GM19397 (cell line): ENCODE results near the gene MYO18B.
"Not testable (repeated sequence)": the region's sequence is repeated elsewhere in the genome, so short reads cannot be mapped to it uniquely, and the experiment has no call there.

ENCODE experiments used
- ATAC-seq: cut with Tn5 transposase; IDR thresholded peaks from one replicate; pipeline ENCODE4 v1.9.1; 2021; ENCODE audit warnings: mild to moderate bottlenecking, moderate library complexity; ENCODE audit not compliant: unreplicated experiment

MYO18B gene

DNA sequence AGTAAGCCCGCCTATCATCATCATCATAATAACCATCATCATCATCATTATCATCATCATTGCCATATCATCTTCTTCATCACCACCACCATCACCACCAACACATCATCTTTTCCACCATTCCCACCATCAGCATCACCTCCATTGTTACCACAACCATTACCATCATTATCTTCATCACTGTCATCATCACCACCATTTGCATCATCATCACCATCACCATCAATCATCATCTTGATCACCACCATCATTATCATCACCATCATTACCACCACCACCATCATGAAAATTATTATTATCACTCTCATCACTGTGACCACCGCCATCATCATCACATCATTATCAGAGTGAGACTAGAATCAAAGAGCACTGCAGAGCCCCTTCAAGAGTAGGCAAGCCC, 227.9 kb downstream of the MYO18B start:
- no peak for ATAC-seq

DNA sequence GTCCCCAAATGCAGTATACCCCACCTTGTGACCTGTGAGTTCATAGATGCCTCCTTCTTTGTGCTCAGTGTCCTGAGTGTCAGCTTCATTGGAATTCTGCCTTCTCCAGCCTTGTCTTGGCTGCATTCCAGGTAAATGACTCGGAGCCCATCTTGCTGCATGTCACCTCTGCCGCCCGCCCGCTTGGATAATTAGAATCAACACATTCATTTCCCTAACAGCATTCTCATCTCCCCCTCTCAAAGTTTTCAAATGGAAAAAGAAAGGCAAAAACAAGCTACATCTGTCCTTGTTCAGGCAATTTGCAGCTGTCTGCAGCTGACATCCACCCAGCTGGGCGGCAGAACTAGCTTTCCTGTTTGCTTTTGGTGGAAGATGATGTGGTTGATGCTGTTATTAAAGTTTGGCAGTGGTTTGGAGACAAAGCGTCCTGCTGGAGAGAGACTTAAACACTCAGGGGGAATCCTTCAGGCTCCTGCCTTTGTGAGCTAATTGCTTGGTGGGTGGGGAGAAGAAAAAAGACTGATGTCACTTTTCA, 228.5 kb downstream of the MYO18B start:
- no peak for ATAC-seq

DNA sequence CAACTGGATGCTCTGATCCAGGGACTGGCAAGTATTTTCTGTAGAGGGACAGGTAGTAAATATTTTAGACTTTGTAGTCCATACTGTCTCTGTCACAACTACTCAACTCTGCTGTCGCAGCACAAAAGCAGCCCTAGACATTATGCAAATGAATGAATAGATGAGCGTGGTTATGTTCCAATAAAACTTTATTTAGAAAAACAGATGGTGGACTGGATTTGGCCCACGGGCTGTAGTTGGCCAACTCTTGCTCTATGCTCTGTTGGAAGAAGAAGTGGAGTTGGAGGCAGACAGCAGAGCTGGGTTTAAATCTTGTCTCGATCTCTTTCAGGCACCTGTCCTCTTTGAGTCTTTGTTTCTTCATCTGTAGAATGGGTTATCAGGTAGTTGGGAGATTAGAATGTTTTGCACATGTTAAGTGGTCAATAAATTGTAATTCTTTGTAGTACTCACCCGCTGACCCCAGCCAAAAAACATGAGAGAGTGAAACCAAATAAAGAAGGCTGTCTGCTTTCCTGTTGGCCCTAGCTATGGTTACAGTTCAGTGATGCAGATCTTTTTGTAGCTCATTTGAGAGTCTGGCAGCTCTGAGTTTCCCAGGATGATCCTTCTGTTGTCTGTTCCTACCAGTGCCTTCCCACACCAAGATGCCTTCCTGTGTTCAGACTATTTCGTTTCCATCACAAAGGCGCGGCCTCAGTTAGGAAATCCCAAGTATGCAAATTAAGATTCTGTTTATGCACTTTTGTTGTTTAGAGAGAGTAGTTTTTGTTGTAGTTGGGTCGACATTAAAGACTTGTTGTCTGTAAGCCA, 229.2 kb downstream of the MYO18B start:
- no peak for ATAC-seq

DNA sequence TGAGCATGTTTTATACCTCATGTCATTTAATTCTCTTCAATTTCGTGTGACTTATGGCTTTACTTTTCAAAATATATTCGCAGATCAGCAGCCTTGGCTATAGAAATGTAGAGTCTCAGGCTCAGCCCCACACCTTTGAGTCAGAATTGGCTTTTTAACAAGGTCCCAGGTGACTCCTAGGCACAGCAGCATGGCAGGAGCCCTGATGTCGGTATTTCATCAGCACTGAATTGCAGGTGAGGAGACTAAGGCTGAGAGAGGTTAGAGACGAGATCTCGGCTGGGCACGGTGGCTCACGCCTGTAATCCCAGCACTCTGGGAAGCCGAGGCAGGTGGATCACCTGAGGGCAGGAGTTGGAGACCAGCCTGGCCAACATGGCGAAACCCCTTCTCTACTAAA, 230.4 kb downstream of the MYO18B start:
- ATAC-seq: no peak

DNA sequence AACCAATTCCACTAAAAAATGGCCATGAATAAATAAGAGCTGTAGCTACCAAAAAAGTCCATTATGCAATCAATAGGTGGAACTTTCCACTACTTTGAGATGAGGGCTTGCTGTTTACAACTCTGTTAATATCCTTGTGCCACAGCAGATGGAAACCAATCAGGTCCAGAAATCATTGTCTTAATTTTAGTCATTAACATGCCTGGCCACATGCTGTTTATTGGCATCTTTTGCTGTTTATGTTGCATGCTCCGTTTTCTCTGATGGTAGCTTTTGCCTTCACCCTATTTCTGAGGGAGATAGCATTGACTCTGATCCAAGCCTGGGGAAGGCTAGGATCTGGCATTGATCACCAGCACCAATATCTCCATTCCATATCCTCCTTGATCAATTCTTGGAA, 234.4 kb downstream of the MYO18B start:
- ATAC-seq: no peak

DNA sequence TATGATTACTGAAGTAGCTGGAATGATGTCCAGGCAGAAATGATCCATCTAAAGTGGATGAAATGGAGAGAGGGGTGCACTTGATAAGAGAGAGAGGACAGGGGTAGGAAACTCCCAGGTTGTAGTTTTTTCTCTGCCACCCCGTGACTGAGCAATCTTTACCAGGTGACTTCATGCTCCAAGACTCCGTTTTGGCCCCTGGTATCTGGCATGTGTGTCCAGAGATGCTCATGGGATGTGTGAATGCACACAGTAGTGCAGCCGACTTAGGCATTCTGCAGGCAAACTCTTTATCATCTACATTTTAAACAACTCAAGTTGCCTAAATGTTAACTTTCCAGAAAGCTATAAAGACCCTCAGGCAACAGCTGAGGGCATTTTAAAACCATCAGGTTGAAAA, 238.0 kb downstream of the MYO18B start:
- ATAC-seq: no peak

DNA sequence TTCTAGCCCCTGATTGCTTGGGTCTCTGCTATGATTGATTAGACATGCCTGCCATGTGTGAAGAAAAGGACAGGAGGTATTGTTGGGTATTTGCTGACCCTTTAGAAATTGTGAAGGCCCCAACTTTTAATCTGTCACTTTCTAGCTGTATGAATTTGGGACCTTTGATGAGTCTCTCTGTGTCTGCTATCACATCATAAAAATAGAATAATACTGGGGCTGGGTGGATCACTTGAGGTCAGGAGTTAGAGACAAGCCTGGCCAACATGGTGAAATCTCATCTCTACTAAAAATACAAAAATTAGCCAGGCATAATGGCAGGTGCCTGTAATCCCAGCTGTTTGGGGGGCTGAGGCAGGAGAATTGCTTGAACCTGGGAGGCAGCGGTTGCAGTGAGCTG, 242.9 kb downstream of the MYO18B start:
- ATAC-seq: not testable (repeated sequence)

DNA sequence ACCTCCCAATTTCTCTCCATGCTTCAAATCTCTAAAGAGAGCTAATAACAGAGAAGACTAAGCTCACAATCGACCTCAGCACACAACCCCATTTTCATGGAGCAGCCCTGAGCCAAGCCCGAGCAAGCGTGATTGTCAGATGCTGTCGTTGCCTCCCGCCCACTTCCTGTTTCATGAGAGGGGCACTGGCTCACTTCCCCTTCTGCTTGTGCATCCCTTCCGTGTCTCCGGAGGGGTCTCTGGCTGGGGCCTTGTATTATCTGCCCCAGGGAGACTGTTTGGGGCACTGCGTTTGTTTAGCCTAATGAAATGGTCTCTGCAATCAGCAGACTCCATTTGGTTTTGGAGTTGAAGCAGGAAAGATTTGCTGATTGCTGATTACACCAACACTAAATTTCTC, 246.0 kb downstream of the MYO18B start:
- ATAC-seq: no peak

DNA sequence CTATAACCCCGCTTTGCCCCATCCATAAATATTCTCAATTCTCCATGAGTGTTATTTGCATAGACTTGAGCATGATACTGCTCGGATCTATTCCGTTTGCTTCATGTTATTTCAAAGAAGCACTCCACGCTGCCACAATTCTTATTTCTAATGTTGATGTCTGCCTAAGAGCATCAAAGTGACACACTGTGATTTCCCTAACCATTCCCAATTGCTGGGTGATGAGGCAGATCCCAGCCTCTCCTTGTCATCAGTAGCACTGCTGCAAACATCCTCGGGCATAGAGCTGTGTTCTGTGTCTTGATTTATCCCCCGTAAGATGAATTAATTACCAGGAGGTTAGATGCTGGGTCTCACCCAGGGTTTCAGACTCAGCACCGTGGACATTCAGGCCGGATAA, 249.0 kb downstream of the MYO18B start:
- ATAC-seq: no peak

DNA sequence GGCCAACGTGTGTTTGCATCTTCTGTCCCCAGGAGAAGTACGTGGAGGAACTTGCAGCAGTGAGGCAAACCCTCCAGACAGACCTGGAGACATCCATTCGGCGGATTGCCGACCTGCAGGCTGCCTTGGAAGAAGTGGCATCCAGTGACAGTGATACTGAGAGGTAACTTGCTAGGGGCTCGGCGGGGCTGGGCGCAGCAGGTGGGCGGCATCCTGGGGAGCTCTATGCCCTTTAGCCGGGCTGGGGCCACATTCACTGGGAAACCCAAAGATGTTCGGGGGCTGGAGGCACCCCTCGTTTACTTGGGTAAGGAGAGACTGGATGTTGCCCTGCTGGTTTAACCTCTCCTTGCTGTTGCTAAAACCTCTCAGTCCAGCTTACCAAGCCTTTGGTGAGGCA, 250.3 kb downstream of the MYO18B start:
- ATAC-seq: no peak

DNA sequence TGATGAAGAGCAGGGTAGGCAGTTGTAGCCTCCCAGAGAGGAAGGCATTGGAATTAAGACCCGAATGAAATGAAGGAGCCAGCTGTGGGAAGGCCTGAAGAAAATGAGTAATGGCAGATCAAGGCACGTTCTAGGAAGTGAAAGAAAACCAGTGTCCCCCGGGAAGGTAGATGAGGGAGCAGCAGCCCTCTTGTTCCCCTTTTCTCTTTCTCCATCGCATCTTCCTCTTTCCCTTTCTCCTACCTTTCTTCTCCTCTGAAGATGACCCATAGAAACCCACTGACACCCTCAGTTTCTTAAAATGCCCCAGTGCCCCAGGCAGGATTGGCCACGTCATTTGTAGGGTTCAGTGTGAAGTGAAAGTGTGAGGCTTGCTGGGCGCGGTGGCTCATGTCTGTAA, 254.7 kb downstream of the MYO18B start:
- ATAC-seq: no peak

DNA sequence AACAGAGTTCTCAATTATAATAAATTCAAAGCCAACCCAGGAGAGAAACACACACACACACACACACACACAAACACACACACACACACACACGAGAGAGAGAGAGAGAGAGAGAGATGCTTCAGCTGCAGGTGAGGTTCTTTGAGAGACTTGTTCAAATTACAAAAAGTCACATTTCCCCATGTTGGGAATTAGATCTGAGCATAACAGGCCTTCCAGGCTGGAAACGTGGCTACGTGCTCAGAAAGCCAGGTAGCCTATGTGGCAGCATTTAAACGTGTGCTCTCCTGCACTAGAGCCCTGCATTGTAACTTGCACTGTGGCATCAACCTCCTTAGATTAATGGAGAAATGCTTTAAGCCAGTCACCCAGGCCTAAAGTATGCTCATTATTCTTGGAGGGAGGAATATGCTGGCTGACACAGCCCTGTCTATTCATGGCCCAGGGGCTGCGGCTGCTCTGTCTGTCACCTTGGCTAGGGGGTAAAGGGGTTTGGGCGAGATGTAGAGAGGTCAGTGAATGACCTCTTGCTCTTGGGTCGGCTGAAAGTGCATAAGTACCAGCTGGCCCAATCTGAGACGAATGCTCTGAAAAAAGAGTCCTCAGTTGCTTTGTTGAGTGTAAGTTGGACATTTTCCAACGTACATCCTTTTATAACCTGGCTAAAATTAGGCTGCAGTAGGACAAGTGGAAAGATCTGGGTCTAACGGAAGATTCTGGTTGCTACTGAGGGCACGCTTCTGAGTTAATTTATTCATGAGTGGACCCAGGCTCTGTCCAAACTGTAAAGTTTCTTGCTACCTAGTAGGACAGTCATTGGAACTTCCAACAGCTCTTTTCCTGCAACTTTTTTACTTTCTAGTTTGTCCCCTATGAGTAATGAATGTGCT, 256.1 kb downstream of the MYO18B start:
- ATAC-seq: no peak

DNA sequence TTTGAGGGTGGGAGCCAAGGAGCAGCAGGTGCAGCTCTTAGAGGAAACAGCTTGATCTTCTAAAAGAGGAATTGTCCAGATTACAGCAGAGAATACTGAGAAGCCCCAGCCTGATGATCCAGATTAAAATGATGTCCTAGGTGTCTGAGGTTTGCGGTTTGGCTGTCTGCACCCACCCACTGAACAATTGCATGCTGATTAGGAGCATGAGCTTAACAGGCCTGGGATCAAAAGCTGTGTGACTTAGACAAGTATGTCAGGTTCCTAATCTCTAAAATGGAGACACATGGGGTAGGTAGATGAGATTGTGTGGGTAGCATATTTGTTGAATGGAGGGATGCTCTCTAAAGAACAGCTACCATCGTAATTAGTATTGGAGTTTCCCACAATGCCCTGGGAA, 260.5 kb downstream of the MYO18B start:
- no peak for ATAC-seq

DNA sequence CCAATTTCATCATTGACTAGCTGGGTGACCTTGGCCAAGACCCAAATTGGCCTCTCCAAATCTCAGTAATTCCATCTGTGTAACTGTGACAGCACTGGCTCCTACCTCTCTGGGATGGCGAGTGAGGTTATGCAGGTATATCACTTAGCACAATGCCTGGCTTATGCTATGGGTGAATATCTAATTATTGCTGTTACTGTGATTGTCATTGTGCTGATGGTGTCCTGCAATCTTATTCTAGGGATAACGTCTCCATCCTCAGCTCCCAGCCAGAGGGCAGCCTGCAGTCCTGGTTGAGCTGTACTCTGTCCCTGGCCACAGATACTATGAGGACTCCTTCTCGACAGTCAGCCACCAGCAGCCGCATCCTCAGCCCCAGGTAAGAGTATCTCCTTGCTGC, 262.5 kb downstream of the MYO18B start:
- ATAC-seq: no peak

DNA sequence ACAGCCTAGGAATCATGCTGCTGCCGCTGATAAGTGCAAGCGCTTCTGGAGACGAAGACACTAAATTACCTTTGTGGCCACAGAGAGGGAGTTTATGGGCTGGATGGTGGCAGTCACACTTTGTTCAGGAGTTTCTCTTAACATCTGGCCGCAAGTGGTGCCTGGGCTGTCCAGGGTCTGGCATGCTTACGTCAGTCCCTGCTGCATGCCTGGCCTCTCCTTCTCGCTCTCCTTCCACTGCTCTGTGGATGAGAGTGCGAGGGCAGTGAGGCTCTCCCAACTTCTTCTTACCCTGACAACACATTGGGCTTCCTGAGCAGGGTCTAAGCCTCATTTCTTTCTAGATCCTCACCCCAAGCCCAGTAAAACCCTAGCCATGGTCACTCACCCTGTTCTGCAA, 266.6 kb downstream of the MYO18B start:
- ATAC-seq: no peak

DNA sequence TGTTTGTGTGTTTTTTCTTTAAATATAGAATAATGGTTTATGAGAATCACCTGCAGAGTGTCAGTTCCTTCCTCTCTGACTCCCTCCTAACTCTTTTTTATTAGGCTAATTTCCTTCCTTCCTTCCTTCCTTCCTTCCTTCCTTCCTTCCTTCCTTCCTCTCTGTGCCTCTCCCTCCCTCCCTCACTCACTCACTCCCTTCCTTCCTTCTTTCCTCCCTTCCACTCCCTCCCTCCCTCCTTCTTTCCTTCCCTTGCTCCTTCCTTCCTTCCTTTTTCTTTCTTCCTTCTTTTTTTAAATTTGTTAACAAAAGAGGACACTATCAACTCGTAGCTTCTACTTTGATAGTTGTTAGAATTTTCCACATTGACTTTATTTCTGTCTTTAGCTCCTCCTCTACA, 274.9 kb downstream of the MYO18B start:
- ATAC-seq: no peak

DNA sequence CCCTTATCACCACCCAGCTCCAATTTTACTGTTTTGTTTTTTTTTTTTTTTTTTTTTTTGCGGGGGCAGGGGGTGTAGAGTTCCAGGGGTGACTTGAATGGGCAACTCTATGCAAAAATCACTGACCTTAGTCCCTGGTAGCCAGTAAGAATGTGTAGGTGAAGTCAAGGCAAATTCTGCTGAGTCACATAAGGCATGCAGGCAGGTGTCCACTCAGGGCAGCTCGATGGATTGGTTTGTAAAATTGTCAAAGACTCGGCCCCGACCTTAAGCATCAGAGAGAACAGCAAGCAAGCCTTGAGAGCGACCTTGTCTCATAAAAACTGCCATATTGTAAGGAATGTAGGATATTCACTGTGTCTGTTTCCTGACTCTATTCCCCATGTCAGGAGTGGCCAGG, 275.9 kb downstream of the MYO18B start:
- ATAC-seq: no peak

DNA sequence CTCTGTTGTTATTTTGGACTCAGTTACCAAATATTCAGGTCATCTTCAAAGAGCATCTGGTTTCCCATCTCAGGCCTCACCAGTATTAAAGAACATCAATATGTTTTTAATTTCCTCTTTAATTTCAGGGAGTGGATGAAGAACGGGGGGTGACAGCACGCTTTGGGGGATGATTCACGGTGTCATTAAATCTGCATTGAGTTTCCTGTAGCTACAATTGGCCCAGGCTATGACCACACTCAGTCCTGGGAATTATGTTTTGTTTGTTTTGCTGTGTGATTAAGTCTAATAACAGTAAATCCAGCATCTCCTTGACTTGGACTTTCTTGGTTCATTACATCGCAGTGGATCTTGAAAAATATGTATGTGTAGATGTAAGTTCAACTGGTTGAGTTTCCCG, 277.6 kb downstream of the MYO18B start:
- no peak for ATAC-seq

DNA sequence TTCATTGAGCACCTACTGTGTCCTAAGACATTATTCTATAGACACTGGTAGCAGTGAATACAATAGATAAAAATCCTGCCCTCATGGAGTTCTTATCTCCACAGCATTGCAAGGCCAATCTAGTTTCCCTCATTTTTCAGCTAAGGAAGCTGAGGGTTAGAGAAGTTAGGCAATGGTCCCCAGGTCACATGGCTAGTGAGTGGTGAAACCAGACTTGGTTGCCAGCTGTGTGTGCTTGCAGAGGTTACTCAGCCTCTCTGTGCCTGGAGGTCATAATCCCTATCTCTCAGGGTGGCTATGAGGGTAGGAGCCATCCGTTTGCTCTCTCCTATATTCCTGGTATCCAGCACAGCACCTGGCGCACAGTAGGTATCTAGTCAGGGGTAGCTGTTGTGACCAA, 279.5 kb downstream of the MYO18B start:
- no peak for ATAC-seq

DNA sequence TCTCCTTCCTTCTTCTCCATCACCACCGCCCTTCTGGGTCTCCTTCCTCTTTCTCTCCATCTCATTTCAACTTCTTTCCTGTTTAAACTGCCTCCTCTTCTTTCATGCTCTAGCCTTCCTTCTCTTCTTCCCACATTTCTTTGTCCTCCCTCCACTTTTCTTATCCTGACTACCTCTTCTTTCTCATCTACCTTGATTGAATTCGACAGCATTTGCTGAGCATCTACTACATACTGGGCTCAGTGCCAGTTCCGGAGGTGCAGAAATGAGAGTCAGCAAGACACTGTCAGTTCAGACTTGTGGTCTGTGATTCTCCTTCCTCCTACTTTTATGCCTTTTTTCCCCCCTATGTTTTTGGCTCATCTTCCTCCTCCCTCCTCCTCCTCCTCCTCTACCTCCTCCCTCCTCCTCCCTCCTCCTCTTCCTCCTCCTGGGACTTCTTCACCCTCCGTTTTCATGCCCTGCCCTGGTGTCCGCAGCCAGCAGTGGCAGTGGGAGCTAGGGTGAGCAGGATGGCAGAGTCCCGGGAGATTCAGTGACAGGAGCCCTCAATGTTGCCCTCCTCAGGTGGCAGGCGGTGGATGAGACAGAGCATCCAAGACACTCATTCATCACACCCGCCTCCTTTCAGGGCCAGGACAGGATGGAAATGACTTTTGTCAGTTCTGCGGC, 281.3 kb downstream of the MYO18B start:
- no peak for ATAC-seq

DNA sequence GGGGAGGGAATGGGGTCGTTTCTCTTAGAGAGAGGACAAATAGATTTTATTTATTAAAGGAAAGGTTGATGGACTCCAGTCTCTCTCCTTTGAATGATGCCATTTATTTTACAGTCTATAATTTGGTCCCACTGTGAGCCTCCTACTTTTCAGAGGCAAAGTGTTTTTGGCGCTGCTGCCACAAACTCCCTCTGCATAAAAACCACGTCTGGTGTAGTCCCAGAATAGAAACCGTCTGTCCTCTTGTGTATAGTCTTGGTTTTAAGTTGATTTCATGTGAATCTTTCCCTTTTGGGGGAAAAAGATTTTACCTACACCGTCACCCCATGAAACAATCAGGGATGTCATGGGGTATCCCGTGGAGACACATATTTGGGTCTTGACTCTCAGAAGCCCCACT, 283.6 kb downstream of the MYO18B start:
- ATAC-seq: no peak
